HG03097 (cell line): ENCODE measurements around the gene COL2A1.

Experiments
- ATAC-seq: cut with Tn5 transposase; IDR thresholded peaks from one replicate; pipeline ENCODE4 v1.9.1; 2021; ENCODE audit not compliant: unreplicated experiment, low FRiP score

COL2A1 gene

GRCh38 chr12:47992776-47993175 lies 11.5 kb downstream of the COL2A1 start:
- ATAC-seq, result no peak

- no peak for ATAC-seq
Measured at GRCh38 chr12:47991106-47992061, 12.9 kb downstream of the COL2A1 start.

- peak; percentile 88 for ATAC-seq
Measured at GRCh38 chr12:47990351-47991105, 13.7 kb downstream of the COL2A1 start.

GRCh38 chr12:47989666-47990065 lies 14.6 kb downstream of the COL2A1 start:
- no peak for ATAC-seq

- ATAC-seq, result no peak
Measured at GRCh38 chr12:47989023-47989417, 15.3 kb downstream of the COL2A1 start.

GRCh38 chr12:47988073-47989022 lies 15.9 kb downstream of the COL2A1 start:
- ATAC-seq, result no peak

GRCh38 chr12:47987411-47988072 lies 16.7 kb downstream of the COL2A1 start:
- ATAC-seq, result no peak

GRCh38 chr12:47986832-47987231 lies 17.4 kb downstream of the COL2A1 start:
- no peak for ATAC-seq

GRCh38 chr12:47986291-47986660 lies 18.0 kb downstream of the COL2A1 start:
- ATAC-seq, result no peak

- no peak for ATAC-seq
Measured at GRCh38 chr12:47985596-47986290, 18.5 kb downstream of the COL2A1 start.

- no peak for ATAC-seq
Measured at GRCh38 chr12:47984331-47984801, 19.9 kb downstream of the COL2A1 start.

- ATAC-seq, result no peak
Measured at GRCh38 chr12:47983541-47984115, 20.6 kb downstream of the COL2A1 start.

GRCh38 chr12:47982770-47983169 lies 21.5 kb downstream of the COL2A1 start:
- ATAC-seq, result no peak

GRCh38 chr12:47982311-47982710 lies 22.0 kb downstream of the COL2A1 start:
- ATAC-seq, result no peak

GRCh38 chr12:47981496-47982260 lies 22.6 kb downstream of the COL2A1 start:
- ATAC-seq, result no peak

- ATAC-seq, result no peak
Measured at GRCh38 chr12:47980779-47981495, 23.3 kb downstream of the COL2A1 start.

GRCh38 chr12:47980197-47980596 lies 24.1 kb downstream of the COL2A1 start:
- ATAC-seq, result no peak

- ATAC-seq, result no peak
Measured at GRCh38 chr12:47979686-47980085, 24.6 kb downstream of the COL2A1 start.
